HG03342 (cell line): ENCODE measurements around the gene LRTM2.

Experiments
- ATAC-seq: cut with Tn5 transposase; IDR thresholded peaks from one replicate; pipeline ENCODE4 v1.9.1; 2021; ENCODE audit warnings: mild to moderate bottlenecking, moderate library complexity; ENCODE audit not compliant: unreplicated experiment

LRTM2 gene

DNA sequence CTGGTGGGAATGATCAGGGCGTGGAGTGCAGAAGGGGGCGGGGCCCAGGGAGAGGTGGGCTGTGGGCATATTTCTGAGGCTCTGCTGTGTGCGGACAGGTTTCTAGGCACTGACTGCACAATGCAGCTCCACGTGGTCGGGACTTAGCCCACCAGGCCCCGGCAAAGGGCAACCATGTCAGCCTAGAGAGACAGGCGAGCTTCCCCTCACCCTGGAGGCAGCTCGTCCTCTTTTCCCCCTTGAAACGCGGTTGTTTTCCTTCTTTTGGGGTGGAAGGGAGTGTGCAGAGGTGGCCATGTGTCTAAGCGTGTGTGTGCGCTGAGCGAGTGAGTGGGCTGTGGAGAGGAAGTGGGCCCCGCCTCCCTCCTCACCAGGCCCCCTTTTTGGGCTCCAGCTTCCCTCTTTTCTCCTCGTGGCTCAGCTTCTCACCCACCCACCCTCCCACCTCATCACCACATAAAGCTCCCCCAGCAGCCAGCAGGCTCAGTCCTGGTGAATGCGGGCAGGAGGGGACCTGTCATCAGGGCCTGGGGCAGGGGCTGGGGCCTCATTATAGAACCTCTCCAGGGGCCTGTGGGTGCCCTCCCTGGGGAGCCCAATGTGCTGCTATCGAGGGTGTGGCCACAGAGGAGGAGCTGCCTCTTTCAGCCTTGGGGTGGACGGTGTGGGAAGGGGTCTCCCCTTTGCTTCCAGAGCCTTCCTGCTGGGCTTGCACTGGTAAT lies 22.0 kb downstream of the LRTM2 start:
- no peak for ATAC-seq

GRCh38 chr12:1842905-1843640 lies 22.7 kb downstream of the LRTM2 start:
- ATAC-seq: no peak

- ATAC-seq: no peak
These were observed 23.3 kb downstream of the LRTM2 start for GRCh38 chr12:1843641-1844005.

- no peak for ATAC-seq
These were observed 23.9 kb downstream of the LRTM2 start for GRCh38 chr12:1844223-1844622.

DNA sequence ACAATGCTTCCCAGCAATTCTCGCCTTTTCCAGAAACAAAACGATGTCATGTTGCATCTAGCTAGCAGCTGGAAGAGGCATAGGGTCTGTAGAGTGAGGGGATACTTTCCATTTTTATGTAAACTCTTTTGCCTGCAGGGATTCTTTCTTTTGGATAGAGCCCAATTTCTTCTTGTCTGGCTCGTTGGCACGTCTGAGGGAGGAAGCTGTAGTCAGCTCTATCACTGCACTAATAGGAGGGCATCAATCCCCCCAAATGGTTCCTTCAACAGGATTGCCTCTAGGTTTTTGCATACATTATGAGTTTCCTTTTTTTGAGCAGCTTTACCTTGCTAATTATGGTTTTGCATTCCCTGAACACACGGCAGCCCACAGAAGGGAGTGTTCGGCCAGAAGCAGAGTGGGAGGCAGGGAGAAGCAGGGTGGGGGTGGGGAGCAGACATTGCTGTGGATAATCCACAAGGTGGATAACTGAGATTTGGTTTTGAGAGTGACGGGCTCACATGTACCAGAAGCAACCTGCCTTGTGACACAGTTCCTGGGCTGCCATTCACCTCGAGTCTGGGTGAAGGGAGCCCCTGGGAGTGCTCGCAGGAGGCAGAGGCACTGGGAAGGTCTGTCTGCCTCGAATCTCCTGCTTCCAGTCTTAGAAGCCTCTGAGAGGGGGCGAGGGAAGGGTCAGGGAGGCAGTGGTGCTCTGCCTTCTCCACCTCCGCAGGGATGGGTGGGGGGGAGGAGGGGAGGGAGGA lies 24.5 kb downstream of the LRTM2 start:
- no peak for ATAC-seq

DNA sequence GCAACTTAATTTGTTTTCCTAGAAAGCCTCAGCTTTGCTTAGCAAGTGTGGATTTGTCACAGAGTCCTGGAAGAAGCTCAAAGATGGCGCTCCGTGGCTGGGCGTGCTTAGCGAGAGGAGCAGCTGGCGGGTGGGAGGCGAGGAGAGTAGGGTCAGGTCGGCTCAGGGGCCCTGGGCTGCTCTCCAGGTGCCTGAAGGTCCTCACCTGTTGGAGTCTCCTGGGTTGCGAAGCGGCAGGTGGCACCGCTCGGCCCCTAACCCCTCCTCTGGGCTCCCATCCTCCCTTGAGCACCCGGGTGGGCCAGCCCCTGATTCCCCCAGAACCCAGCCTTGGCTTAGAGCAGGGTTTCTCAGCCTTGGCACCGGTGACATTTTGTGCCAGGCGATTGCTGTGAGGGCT lies 25.1 kb downstream of the LRTM2 start:
- ATAC-seq: no peak

- ATAC-seq: no peak
These were observed 25.5 kb downstream of the LRTM2 start for GRCh38 chr12:1845886-1846285.

- no peak for ATAC-seq
These were observed 26.3 kb downstream of the LRTM2 start for GRCh38 chr12:1846421-1847405.

DNA sequence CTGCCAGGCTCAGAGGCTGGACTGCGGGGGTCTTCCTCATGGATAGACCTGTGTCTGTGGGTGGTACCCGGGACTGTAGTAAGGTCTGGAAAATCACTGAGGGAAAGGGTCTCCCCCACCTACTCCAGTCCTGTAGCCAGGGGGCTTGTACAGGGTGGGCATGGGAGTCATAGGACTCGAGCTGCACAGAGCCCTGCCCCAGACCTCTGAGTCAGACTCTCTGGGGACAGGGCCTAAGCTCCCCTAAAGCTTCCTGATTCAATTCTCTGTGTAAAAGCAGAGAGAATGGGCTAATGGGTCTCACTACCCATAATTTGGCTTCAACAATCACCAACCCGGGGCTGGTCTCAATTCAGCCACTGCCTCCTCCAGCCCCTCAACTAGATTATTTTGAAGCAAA lies 27.0 kb downstream of the LRTM2 start:
- ATAC-seq: no peak

- ATAC-seq: no peak
These were observed 27.8 kb downstream of the LRTM2 start for GRCh38 chr12:1848146-1848545.

- no peak for ATAC-seq
These were observed 28.4 kb downstream of the LRTM2 start for GRCh38 chr12:1848745-1849144.

- ATAC-seq: no peak
These were observed 30.9 kb downstream of the LRTM2 start for GRCh38 chr12:1851151-1851701.

DNA sequence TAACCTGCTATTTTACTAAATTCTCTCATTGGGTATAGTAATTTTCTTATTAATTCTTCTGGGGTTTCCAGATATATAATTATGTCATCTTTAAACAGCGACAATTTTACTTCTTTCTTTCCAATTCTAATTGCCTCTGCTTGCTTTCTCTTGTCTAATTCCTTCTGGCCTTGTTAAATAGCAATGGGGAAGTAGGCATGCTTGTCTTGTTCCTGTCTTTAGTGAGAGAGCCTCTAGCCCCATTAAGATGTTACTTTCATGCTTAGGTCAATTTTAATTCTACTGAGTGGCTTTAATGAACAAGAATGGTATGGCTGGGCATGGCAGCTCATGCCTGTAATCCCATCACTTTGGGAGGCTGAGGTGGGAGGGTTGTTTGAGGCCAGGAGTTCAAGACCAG lies 31.7 kb downstream of the LRTM2 start:
- ATAC-seq: no peak

DNA sequence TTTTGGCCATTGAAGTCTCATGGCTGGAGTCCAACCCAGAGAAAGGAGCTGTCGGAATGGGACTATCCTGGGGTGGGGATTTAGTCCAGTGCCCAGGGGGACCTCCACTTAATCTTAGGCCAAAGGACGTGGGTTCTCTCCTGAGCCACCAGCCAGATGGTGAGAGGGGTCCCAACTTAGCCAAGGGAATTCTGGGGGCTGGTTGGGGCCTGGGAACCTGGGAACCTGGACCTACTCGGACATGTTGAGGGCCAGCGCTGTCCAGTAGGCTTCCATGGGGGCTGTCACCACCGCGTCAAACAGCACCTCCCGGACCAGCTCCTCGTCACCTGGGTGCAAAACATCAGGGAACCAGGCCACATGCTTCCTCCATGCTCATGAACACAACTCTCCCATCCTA lies 33.4 kb downstream of the LRTM2 start:
- no peak for ATAC-seq

- ATAC-seq: no peak
These were observed 34.9 kb downstream of the LRTM2 start for GRCh38 chr12:1855241-1855640.

GRCh38 chr12:1857086-1857485 lies 36.7 kb downstream of the LRTM2 start:
- ATAC-seq: no peak

- no peak for ATAC-seq
These were observed 37.5 kb downstream of the LRTM2 start for GRCh38 chr12:1857821-1858220.

DNA sequence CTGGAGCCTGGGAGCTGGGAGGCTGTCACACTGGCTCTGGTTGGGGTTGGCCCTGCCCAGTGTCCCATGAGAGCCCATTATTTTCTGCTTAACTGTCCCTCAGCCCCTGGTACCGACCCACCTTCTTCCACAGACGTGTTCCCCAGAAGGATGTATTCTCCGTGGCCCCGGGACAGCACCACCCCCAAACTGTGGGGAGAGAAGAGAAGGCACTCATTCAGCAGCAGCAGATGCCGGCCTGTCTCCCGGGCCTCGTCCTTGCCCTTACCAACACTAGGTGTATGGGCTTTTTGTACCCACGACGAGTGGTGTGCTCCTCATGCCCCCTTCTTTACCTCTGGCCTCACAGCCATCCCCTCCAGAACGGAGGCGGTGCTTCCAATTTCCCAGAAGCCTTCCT lies 38.1 kb downstream of the LRTM2 start:
- no peak for ATAC-seq

- no peak for ATAC-seq
These were observed 39.3 kb downstream of the LRTM2 start for GRCh38 chr12:1859643-1860042.

DNA sequence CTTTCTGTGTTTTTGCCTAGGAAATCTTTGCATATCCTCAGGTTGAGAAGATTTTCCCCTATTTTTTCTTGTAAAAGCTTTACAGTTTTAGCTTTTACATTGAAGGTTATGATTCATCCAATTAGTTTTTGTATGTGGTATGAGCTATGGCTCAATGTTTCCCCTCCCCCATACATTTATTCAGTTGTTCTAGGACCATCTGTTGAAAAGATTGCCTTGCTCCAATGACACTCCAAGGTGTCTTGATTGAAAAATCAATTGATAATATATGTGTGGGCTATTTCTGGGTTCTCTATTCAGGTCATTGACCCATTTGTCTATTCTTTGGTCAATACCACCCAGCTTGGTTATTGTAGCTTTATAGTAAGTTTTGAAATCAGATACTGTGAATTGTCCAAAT lies 42.6 kb downstream of the LRTM2 start:
- no peak for ATAC-seq
